Measurements from ENCODE around the gene UFD1. TPM values are rescaled to one million over a fixed set of nuclear protein-coding genes. Genes with fewer than 3 reads are reported as not detected.
A peak's percentile ranks its signal among the peaks of the same experiment; 100 is the strongest.

The UFD1 gene
- total and polyA plus RNA-seq, 12 donors: 31.5 to 79.4 (median 43.5) TPM

- no peak for ATAC-seq
- Histone ChIP-seq H3K9me3 (no peaks in the 10 kb centered on the region), H3K27me3 (no peaks in the 10 kb centered on the region), H3K27ac (no peak overlapping the region), H3K4me1 (peaks cover 0 to 53% (median 12%) of the 10 kb centered on the region in 9 donors), H3K36me3 (peaks cover 0 to 31% (median 6%) of the 10 kb centered on the region in 9 donors), H3K4me3 (no peak overlapping the region)
- intact Hi-C loops (cut with DNase I): loop anchor here in 1 of 10 donors (10.0 kb wide), 1 partner anchor 62 kb away; the partner anchor contains the start of genes CDC45 and UFD1
- DNase-seq: no peak
- WGBS, 2 donors: 89 to 92% methylated on average over 4 of the region's 4 CpGs
- no peak for TF ChIP-seq CTCF (IDR thresholded peaks at IDR 0.05)
Measured at GRCh38 chr22:19412923-19413322, 66.1 kb downstream of the UFD1 start.

GRCh38 chr22:19412478-19412877 lies 66.5 kb downstream of the UFD1 start:
- WGBS, 2 donors: 87 to 94% methylated on average over 4 of the region's 4 CpGs
- peaks cover 0 to 58% (median 9%) of the 10 kb centered on the region in 9 donors for H3K4me1 ChIP-seq

GRCh38 chr22:19411690-19412045 lies 67.3 kb downstream of the UFD1 start:
- Histone ChIP-seq H3K9me3 (no peaks in the 10 kb centered on the region), H3K27ac (peak overlapping the region in 2 of 10 donors; percentile 31 to 34), H3K4me1 (peaks cover 0 to 64% (median 9%) of the 10 kb centered on the region in 9 donors), H3K36me3 (peaks cover 0 to 44% (median 6%) of the 10 kb centered on the region in 9 donors), H3K27me3 (no peaks in the 10 kb centered on the region), H3K4me3 (no peak overlapping the region)
- intact Hi-C loops (cut with DNase I): loop anchor here in 1 of 10 donors (10.0 kb wide), 1 partner anchor 63 kb away; the partner anchor contains the start of genes CDC45 and UFD1
- ATAC-seq: peak in 5 of 8 donors; percentile 12 to 61 (median 24)
- 98 to 100% methylated on average over 1 of the region's 1 CpG for WGBS, 2 donors
- TF ChIP-seq CTCF (IDR thresholded peaks at IDR 0.05): no peak
- DNase-seq: no peak

More at GRCh38 chr22:19412478-19412877, 66.5 kb downstream of the UFD1 start:
- Histone ChIP-seq H3K4me3 (no peak overlapping the region), H3K9me3 (no peaks in the 10 kb centered on the region), H3K36me3 (peaks cover 0 to 36% (median 6%) of the 10 kb centered on the region in 9 donors), H3K27ac (no peak overlapping the region), H3K27me3 (no peaks in the 10 kb centered on the region)
- no peak for ATAC-seq
- DNase-seq: no peak
- no peak for TF ChIP-seq CTCF (IDR thresholded peaks at IDR 0.05)
- intact Hi-C loops (cut with DNase I): loop anchor here in 1 of 10 donors (10.0 kb wide), 1 partner anchor 62 kb away; the partner anchor contains the start of genes CDC45 and UFD1

GRCh38 chr22:19410941-19411689 lies 67.9 kb downstream of the UFD1 start:
- H3K9me3 ChIP-seq: no peaks in the 10 kb centered on the region
- peak in 1 of 2 donors; percentile 29 for DNase-seq
- intact Hi-C loops (cut with DNase I): loop anchor here in 1 of 10 donors (10.0 kb wide), 1 partner anchor 64 kb away; the partner anchor contains the start of genes CDC45 and UFD1
- peak in 6 of 8 donors; percentile 32 to 80 (median 52) for ATAC-seq
- no peak overlapping the region for H3K4me3 ChIP-seq
- H3K36me3 ChIP-seq: peaks cover 0 to 50% (median 11%) of the 10 kb centered on the region in 9 donors
- no peak for TF ChIP-seq CTCF (IDR thresholded peaks at IDR 0.05)
- WGBS, 2 donors: 57 to 73% methylated on average over 6 of the region's 6 CpGs
- peak overlapping the region in 4 of 10 donors; percentile 17 to 37 (median 32) for H3K27ac ChIP-seq
- peaks cover 0 to 70% (median 9%) of the 10 kb centered on the region in 9 donors for H3K4me1 ChIP-seq
- H3K27me3 ChIP-seq: no peaks in the 10 kb centered on the region

All from heart right ventricle (tissue), 16 donors.